ENCODE data around the gene STXBP4.

Gene STXBP4

DNA sequence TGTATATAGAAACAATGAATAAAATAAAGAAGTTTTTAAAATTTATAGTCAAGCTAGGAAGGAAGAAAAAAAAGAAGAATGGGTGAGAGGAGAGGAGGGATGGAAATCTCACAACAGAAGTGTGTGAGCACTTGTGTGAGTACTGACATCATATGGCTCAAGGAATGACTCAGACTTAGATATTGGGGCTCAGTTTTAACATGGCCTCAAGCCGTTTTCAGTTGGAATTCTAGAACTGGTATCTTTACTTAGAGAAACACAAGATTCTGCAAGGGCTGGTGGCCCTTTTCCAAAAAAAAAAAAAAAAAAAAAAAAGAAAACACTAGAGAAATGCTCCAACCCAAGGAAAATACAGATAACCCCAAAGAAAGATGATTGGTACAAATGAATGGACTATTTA, 55.1 kb downstream of the STXBP4 start:
- Histone ChIP-seq H3K36me3 (0 out of 2 replicates have a peak, but pooled peaks cover 4% of the 10 kb centered on the region), H3K4me2 (no peak overlapping the region), H3K27ac (no peak overlapping the region), H3K9ac (no peak overlapping the region), H3K27me3 (no peaks in the 10 kb centered on the region), H3K4me3 (no peak overlapping the region), H3K4me1 (no peaks in the 10 kb centered on the region), H3K9me3 (no peaks in the 10 kb centered on the region), H4K20me1 (no peaks in the 10 kb centered on the region)
- TF ChIP-seq Cebpa-rat (IDR thresholded peaks at IDR 0.05) = no peak

DNA sequence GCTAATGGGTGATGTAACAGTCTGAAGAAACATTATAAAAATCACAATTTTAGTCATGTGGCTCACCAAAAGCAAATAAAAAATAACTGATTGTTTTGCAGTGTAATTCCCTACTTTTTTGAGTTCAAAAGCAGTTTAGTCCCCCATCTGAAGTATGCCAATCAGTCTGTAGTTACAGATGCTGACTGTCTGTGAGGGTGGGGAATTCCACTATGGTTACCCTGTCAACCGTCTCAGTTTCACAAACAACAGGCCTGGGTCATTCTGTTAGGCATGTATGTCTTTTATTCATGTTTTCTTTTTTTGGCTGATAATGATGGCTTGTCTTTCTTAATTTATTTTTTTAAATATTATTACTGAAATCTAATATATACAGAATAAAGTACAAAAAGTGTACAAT, 69.3 kb downstream of the STXBP4 start:
- Histone ChIP-seq H3K27ac (no peak overlapping the region), H4K20me1 (no peaks in the 10 kb centered on the region), H3K36me3 (peaks cover 3% of the 10 kb centered on the region; the same call in 1 of the 2 replicates), H3K9me3 (no peaks in the 10 kb centered on the region), H3K4me1 (no peaks in the 10 kb centered on the region), H3K4me3 (no peak overlapping the region), H3K9ac (no peak overlapping the region), H3K27me3 (no peaks in the 10 kb centered on the region), H3K4me2 (no peak overlapping the region)
- TF ChIP-seq Cebpa-rat (IDR thresholded peaks at IDR 0.05) = no peak

DNA sequence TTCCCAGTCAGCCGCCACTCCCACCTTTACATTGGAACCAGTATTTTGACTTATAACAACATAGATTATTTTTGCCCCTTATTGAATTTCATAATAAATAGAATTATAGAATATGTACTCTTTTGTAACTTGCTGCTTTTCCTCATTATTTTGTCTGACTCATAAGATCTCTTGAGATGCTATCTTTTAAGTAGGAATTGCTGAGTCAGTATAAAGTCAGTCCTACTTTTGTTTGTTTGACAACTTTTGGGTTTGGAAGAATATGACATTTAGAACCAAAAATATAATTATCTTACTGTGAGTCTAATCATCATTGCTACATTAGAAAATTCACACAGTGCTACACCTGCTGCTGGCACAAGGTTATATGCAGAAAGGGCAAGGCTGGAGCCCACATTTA, 69.7 kb downstream of the STXBP4 start:
- no peak overlapping the region for H3K4me2 ChIP-seq
- H3K36me3 ChIP-seq = no peaks in the 10 kb centered on the region
- no peak overlapping the region for H3K4me3 ChIP-seq
- no peak for TF ChIP-seq Cebpa-rat (IDR thresholded peaks at IDR 0.05)
- H3K9ac ChIP-seq = no peak overlapping the region
- no peaks in the 10 kb centered on the region for H3K9me3 ChIP-seq
- no peaks in the 10 kb centered on the region for H4K20me1 ChIP-seq
- no peaks in the 10 kb centered on the region for H3K4me1 ChIP-seq
- H3K27ac ChIP-seq = no peak overlapping the region
- no peaks in the 10 kb centered on the region for H3K27me3 ChIP-seq

DNA sequence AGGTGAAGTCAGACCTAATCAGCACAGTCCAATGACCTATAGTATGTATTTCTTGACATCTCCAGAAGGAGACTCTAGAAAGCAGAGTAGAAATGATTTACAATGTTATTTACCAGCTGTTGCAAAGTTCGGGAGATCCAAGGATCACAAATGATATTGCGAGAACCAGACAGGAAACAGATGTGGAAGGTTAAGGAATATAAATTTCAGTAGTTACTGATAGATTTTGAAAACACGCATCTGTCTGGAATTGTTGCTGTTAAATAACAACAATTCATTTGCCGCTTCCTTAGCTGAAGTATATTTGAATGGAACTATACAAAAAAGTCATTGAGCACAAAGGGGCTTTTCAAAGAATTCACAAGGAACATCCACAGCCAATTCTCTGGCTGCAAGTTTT, 72.0 kb downstream of the STXBP4 start:
- H3K9me3 ChIP-seq = no peaks in the 10 kb centered on the region
- no peak for TF ChIP-seq Cebpa-rat (IDR thresholded peaks at IDR 0.05)
- 0 out of 2 replicates have a peak, but pooled peaks cover 6% of the 10 kb centered on the region for H3K36me3 ChIP-seq
- no peak overlapping the region for H3K27ac ChIP-seq
- no peak overlapping the region for H3K4me3 ChIP-seq
- H3K27me3 ChIP-seq = no peaks in the 10 kb centered on the region
- H4K20me1 ChIP-seq = no peaks in the 10 kb centered on the region
- no peaks in the 10 kb centered on the region for H3K4me1 ChIP-seq
- H3K4me2 ChIP-seq = no peak overlapping the region
- no peak overlapping the region for H3K9ac ChIP-seq

DNA sequence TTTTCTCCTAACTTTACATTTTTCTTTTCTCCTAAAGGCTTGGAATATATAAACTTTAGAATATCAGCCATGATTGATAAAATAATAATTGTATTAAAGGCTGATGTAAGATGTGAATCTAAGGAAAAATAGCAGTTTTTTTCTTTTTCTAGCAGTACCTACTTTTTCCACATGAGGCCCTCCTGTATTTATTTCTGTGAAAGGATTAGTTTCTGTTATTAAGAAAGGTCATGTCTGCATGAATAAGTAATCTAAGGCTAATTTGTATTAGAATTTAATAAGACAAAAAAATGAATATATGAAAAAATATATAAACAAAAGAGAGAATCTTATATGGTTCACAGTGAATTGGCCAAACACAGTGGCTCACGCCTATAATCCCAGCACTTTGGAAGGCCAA, 85.3 kb downstream of the STXBP4 start:
- Histone ChIP-seq H3K4me1 (no peaks in the 10 kb centered on the region), H3K27me3 (no peaks in the 10 kb centered on the region), H3K4me2 (no peak overlapping the region), H3K27ac (no peak overlapping the region), H3K9ac (no peak overlapping the region), H3K4me3 (no peak overlapping the region), H4K20me1 (no peaks in the 10 kb centered on the region), H3K9me3 (no peaks in the 10 kb centered on the region), H3K36me3 (no peaks in the 10 kb centered on the region)
- TF ChIP-seq Cebpa-rat (IDR thresholded peaks at IDR 0.05) = no peak

DNA sequence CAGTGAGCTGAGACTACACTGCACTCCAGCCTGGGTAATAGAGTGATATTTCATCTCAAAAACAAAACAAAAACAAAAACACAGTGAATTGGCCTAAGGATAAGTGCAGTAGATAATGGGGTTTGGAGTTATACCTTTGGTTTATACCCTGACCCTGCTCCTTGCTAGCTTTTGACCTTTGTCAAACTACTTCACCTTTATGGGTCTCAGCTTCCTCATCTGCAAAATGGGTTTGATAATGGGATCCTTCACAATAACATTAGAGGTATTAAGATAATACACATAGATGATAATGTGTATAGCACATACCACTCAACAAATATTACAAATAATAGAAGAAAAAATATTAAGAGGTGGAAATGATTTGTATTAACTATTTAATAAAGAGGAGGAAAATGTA, 85.9 kb downstream of the STXBP4 start:
- no peaks in the 10 kb centered on the region for H3K27me3 ChIP-seq
- no peak for TF ChIP-seq Cebpa-rat (IDR thresholded peaks at IDR 0.05)
- no peaks in the 10 kb centered on the region for H3K4me1 ChIP-seq
- H3K9ac ChIP-seq = no peak overlapping the region
- H3K27ac ChIP-seq = no peak overlapping the region
- H4K20me1 ChIP-seq = no peaks in the 10 kb centered on the region
- no peak overlapping the region for H3K4me2 ChIP-seq
- no peaks in the 10 kb centered on the region for H3K36me3 ChIP-seq
- no peaks in the 10 kb centered on the region for H3K9me3 ChIP-seq
- no peak overlapping the region for H3K4me3 ChIP-seq

DNA sequence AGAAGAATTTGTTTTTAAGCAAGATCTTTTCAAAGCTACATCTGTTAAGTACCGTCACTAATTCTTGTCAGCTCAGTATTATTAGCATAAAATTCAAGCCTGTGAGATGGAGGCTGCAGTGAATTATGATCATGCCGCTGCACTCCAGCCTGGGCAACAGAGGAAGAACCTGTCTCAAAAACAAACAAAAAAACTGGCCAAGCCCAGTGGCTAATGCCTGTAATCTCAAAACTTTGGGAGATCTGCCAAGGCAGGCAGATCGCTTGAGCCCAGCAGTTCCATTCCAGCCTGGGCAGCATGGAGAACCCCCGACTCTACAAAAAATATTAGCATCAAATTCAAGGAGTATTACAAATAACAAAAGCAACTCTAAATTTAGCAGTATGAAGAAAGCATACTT, 88.0 kb downstream of the STXBP4 start:
- Histone ChIP-seq H3K36me3 (no peaks in the 10 kb centered on the region), H3K9me3 (no peaks in the 10 kb centered on the region), H3K27ac (no peak overlapping the region), H4K20me1 (no peaks in the 10 kb centered on the region), H3K9ac (no peak overlapping the region), H3K4me1 (no peaks in the 10 kb centered on the region), H3K27me3 (no peaks in the 10 kb centered on the region), H3K4me2 (no peak overlapping the region), H3K4me3 (no peak overlapping the region)
- TF ChIP-seq Cebpa-rat (IDR thresholded peaks at IDR 0.05) = no peak

DNA sequence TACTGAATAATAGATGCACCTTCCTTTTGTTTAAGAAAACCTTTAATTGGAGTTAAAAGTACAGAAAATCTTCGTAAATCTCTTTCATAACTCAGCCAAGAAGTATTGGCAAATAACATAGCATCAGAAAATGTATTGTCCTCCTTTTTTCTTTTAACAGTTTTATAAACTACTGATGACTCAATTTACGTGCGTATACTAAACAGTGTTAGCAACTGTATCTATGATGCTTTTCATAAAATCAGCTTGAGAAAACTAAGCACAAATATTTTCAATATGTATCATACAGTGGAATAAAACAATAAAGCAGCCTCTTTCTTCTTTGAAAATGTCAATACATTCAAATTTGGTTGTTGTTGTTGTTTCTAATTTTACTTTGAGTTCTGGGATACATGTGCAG, 88.6 kb downstream of the STXBP4 start:
- Histone ChIP-seq H3K27me3 (no peaks in the 10 kb centered on the region), H3K9ac (no peak overlapping the region), H3K4me2 (no peak overlapping the region), H3K9me3 (no peaks in the 10 kb centered on the region), H3K4me3 (no peak overlapping the region), H3K27ac (no peak overlapping the region), H4K20me1 (no peaks in the 10 kb centered on the region), H3K36me3 (no peaks in the 10 kb centered on the region), H3K4me1 (no peaks in the 10 kb centered on the region)
- no peak for TF ChIP-seq Cebpa-rat (IDR thresholded peaks at IDR 0.05)

DNA sequence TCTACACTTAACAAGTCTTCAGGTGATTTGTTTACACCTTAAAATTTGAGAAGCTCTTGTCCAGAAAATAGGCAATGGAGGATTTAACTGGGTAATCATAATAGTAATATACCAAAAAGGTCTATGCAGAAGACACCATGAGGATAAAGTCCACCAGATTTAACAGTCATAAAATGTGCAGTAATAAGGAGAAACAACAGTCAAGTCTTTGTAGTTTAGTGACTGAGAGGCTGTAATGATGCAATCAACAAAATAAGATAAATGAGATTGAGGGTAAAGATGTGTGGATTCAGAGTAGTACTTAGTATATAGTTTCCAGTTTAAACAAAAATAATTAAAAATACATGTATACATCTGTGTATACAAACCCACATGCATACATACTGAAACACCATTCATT, 91.2 kb downstream of the STXBP4 start:
- TF ChIP-seq Cebpa-rat (IDR thresholded peaks at IDR 0.05) = no peak
- H3K27me3 ChIP-seq = no peaks in the 10 kb centered on the region
- no peaks in the 10 kb centered on the region for H4K20me1 ChIP-seq
- H3K9me3 ChIP-seq = no peaks in the 10 kb centered on the region
- no peak overlapping the region for H3K9ac ChIP-seq
- H3K27ac ChIP-seq = no peak overlapping the region
- no peak overlapping the region for H3K4me2 ChIP-seq
- H3K4me3 ChIP-seq = no peak overlapping the region
- H3K36me3 ChIP-seq = no peaks in the 10 kb centered on the region
- no peaks in the 10 kb centered on the region for H3K4me1 ChIP-seq

DNA sequence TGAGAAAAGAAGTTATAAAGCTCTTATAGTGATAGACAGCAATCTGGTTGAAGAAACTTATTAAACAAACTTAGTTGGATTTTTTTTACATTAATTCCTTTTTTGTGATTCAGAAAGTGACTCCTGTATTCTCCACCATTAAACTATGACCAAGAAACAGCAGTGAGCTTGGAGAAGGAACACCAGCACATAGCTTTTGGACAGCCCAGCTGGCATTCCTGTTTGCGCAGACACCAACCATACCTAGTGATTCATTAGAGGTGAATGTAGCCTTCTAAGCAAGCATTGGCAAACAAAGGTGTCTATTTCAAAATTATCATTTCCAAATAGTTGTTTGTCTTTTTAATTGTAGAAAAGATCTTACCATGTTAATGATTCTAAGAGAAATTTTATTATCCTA, 94.4 kb downstream of the STXBP4 start:
- Histone ChIP-seq H3K9me3 (no peaks in the 10 kb centered on the region), H3K4me2 (no peak overlapping the region), H3K27ac (no peak overlapping the region), H3K27me3 (no peaks in the 10 kb centered on the region), H3K9ac (no peak overlapping the region), H4K20me1 (no peaks in the 10 kb centered on the region), H3K4me1 (no peaks in the 10 kb centered on the region), H3K4me3 (no peak overlapping the region), H3K36me3 (no peaks in the 10 kb centered on the region)
- TF ChIP-seq Cebpa-rat (IDR thresholded peaks at IDR 0.05) = no peak

All from BLaER1 (cell line).